HL-60 (cell line): ENCODE measurements around the gene KCNJ9.

Source experiments
- DNase-seq, 2 experiments: peaks; one replicate each; pipeline ENCODE4 v3.0.0-alpha.2; 2010 to 2020; ENCODE audit warnings: low read depth in 1 of 2, low spot score in 1 of 2
- H3K27ac ChIP-seq: fragments of 250-450 bp; sonication (Bioruptor Pico); replicated peaks from 2 replicates; pipeline ENCODE4 v1.5.1; 2020; ENCODE audit warnings: mild to moderate bottlenecking, moderate library complexity
- H3K27me3 ChIP-seq: fragments of 250-450 bp; sonication (Bioruptor Pico); 2 replicates; pipeline ENCODE4 v1.5.1; 2021; ENCODE audit warnings: mild to moderate bottlenecking, moderate library complexity; ENCODE audit not compliant: insufficient read depth, poor library complexity, severe bottlenecking
- H3K4me3 ChIP-seq: replicated peaks from 2 replicates; pipeline ENCODE4 v1.5.1; 2011; ENCODE audit warnings: mild to moderate bottlenecking, control low read depth, low read length; ENCODE audit not compliant: insufficient read depth
- CTCF ChIP-seq: IDR thresholded peaks from one replicate; pipeline ENCODE4 v1.5.1; 2011; ENCODE audit warnings: low read length, control low read depth, inconsistent platforms; ENCODE audit not compliant: insufficient read depth
- GABPA ChIP-seq: IDR thresholded peaks from 2 replicates; pipeline ENCODE4 v1.6.1; 2012; ENCODE audit warnings: low read depth
- POLR2AphosphoS5 ChIP-seq: IDR thresholded peaks from 2 replicates; pipeline ENCODE4 v1.6.1; 2012; ENCODE audit warnings: low read depth
- REST ChIP-seq: IDR thresholded peaks from 2 replicates; pipeline ENCODE4 v1.6.1; 2012; ENCODE audit warnings: low read depth; ENCODE audit not compliant: insufficient replicate concordance
- SPI1 ChIP-seq: IDR thresholded peaks from 2 replicates; pipeline ENCODE4 v1.6.1; 2012; ENCODE audit warnings: low read depth, mild to moderate bottlenecking, borderline replicate concordance

The KCNJ9 gene

GRCh38 chr1:160070243-160071163, 10.8 kb upstream of the KCNJ9 start:
- no peak for TF ChIP-seq POLR2AphosphoS5
- TF ChIP-seq CTCF = no peak
- TF ChIP-seq SPI1 = no peak
- TF ChIP-seq GABPA = no peak
- TF ChIP-seq REST = no peak
- Histone ChIP-seq H3K4me3 (no peak overlapping the region), H3K27me3 (peaks cover 29% of the 10 kb centered on the region), H3K27ac (no peak overlapping the region)
- no peak for DNase-seq

GRCh38 chr1:160071289-160071688, 10.0 kb upstream of the KCNJ9 start:
- Histone ChIP-seq H3K27ac (no peak overlapping the region), H3K27me3 (peaks cover 25% of the 10 kb centered on the region), H3K4me3 (no peak overlapping the region)
- DNase-seq = no peak
- TF ChIP-seq CTCF (no peak), SPI1 (no peak), REST (no peak), GABPA (no peak), POLR2AphosphoS5 (no peak)

GRCh38 chr1:160074865-160075264, 6.5 kb upstream of the KCNJ9 start:
- DNase-seq = no peak
- no peak overlapping the region for H3K4me3 ChIP-seq
- peaks cover 17% of the 10 kb centered on the region for H3K27me3 ChIP-seq
- TF ChIP-seq POLR2AphosphoS5 (no peak), SPI1 (no peak), REST (no peak), GABPA (no peak), CTCF (no peak)
- H3K27ac ChIP-seq = no peak overlapping the region
